Loucy (cell line): ENCODE data around the gene TMEM178B.

ENCODE experiments used
- CTCF ChIP-seq: fragments of 200-600 bp; sonication (generic); conservative IDR thresholded peaks from 2 replicates; pipeline ENCODE4 v1.5.1; 2014; ENCODE audit warnings: mild to moderate bottlenecking, antibody characterized with exemption, low read length
- EZH2phosphoT487 ChIP-seq: fragments of 200-600 bp; IDR thresholded peaks from 2 replicates; pipeline ENCODE4 v1.6.1; 2018; ENCODE audit warnings: antibody characterized with exemption, mild to moderate bottlenecking, moderate library complexity, borderline replicate concordance

GRCh38 chr7:141436575-141437075 lies 362.8 kb downstream of the TMEM178B start:
- TF ChIP-seq CTCF: no peak
- no peak for TF ChIP-seq EZH2phosphoT487
